H1 (cell line): ENCODE measurements around the gene TRAPPC12. TPM values are rescaled to one million over a fixed set of nuclear protein-coding genes. Genes with fewer than 3 reads are reported as not detected.

Source experiments
- NANOG ChIP-seq: IDR thresholded peaks from 2 replicates; pipeline ENCODE4 v1.6.1; 2011; ENCODE audit warnings: low read length, low read depth, mild to moderate bottlenecking, inconsistent platforms; ENCODE audit not compliant: insufficient read depth, poor library complexity, severe bottlenecking
- SP1 ChIP-seq: IDR thresholded peaks from 2 replicates; pipeline ENCODE4 v1.6.1; 2011; ENCODE audit warnings: low read depth, low read length
- polyA plus RNA-seq, 7 experiments: library from polyadenylated mRNA; depleted of rRNA in 3 of 7; stranded (reverse) in 5 of 7; unstranded in 2 of 7; fragments of >200 nt in 5 of 7; fragments of 200-250 nt in 2 of 7; gene quantifications; 1 replicate in 5 of 7; 2 replicates in 1 of 7; 4 replicates in 1 of 7; pipeline versions ENCODE4 v1.2.1 to v1.2.3, GENCODE V29; 2011 to 2013; ENCODE audit warnings: missing spikeins in 2 of 7, mixed read lengths in 2 of 7
- total RNA-seq: library from RNA; stranded (reverse); fragmentation: NEBNext Ultra II Directional; extraction: Animal tissue kit (Norgen Biotek cat#: 25700); gene quantifications from 2 replicates; pipeline ENCODE4 v1.2.1, GENCODE V29; 2021

The TRAPPC12 gene
- total and polyA plus RNA-seq, 2 of the 8 experiments (the other 6 are each of a cell fraction or from before 2014, with no cell fraction given), result 35.0 to 67.3 TPM

GRCh38 chr2:3440477-3440876 is 61.0 kb downstream of the TRAPPC12 start (continued):
- no peak for TF ChIP-seq NANOG
- TF ChIP-seq SP1, result no peak
- TF ChIP-seq, all 59 proteins: peak for 0
